H1 (cell line): ENCODE data around the gene PRKAR1B. TPM values are rescaled to one million over a fixed set of nuclear protein-coding genes. Genes with fewer than 3 reads are reported as not detected.

Experiments
- POLR2AphosphoS5 ChIP-seq: IDR thresholded peaks from 2 replicates; pipeline ENCODE4 v1.6.1; 2011; ENCODE audit warnings: low read depth, low read length
- polyA plus RNA-seq, 7 experiments: library from polyadenylated mRNA; depleted of rRNA in 3 of 7; stranded (reverse) in 5 of 7; unstranded in 2 of 7; fragments of >200 nt in 5 of 7; fragments of 200-250 nt in 2 of 7; gene quantifications; 1 replicate in 5 of 7; 2 replicates in 1 of 7; 4 replicates in 1 of 7; pipeline versions ENCODE4 v1.2.1 to v1.2.3, GENCODE V29; 2011 to 2013; ENCODE audit warnings: missing spikeins in 2 of 7, mixed read lengths in 2 of 7
- total RNA-seq: library from RNA; stranded (reverse); fragmentation: NEBNext Ultra II Directional; extraction: Animal tissue kit (Norgen Biotek cat#: 25700); gene quantifications from 2 replicates; pipeline ENCODE4 v1.2.1, GENCODE V29; 2021

The PRKAR1B gene
- total and polyA plus RNA-seq, 2 of the 8 experiments (the other 6 are each of a cell fraction or from before 2014, with no cell fraction given), result 12.3 to 55.7 TPM

DNA sequence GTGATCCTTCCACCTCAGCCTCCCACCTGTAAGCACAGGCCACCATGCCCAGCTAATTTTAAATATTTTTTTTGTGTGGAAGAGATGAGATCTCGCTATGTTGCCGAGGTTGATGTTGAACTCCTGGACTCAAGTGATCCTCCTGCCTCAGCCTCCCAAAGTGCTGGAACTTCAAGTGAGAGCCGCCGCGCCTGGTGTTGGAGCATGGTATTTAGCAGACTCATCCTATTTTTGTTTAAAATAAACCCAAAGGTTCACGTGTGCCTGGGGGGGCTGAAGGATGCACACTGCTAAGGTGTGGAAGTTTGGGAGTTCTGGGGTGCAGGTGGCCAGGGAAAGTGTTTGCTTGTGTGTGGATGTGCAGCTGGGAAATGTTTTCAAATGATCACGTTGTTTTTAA is 225.6 kb downstream of the PRKAR1B start (continued):
- no peak for TF ChIP-seq POLR2AphosphoS5
